Stimulated activated CD8-positive, alpha-beta memory T cell treated with anti-CD3 and anti-CD28 coated beads, Interleukin-12 subunit alpha, Interleukin-12 subunit beta, amount 100 ng/mL, for 1 hour (primary cell): ENCODE measurements around the gene KRTAP4-5.
"Not testable (repeated sequence)": the region's sequence is repeated elsewhere in the genome, so short reads cannot be mapped to it uniquely, and the experiment has no call there.

ENCODE experiments used
- DNase-seq: peaks from one replicate; pipeline ENCODE4 v3.0.0-alpha.2; 2020; ENCODE audit warnings: low read depth

The KRTAP4-5 gene

GRCh38 chr17:41108728-41109386 lies 40.8 kb downstream of the KRTAP4-5 start:
- DNase-seq, result not testable (repeated sequence)

GRCh38 chr17:41107941-41108450 lies 41.6 kb downstream of the KRTAP4-5 start:
- DNase-seq, result no peak

- not testable (repeated sequence) for DNase-seq
These were observed 44.3 kb downstream of the KRTAP4-5 start, which contains the start of gene KRTAP4-9 for GRCh38 chr17:41105347-41105746. Gene KRTAP4-9 (plus strand): TSS chr17:41105389. CDS start chr17:41105389, 0 bp downstream.

GRCh38 chr17:41104386-41105038 lies 45.1 kb downstream of the KRTAP4-5 start:
- not testable (repeated sequence) for DNase-seq

- DNase-seq, result no peak
These were observed 45.7 kb downstream of the KRTAP4-5 start for GRCh38 chr17:41103896-41104295.

GRCh38 chr17:41101586-41102259 lies 47.9 kb downstream of the KRTAP4-5 start, which contains the start of gene KRTAP4-16:
Gene KRTAP4-16 (minus strand): TSS chr17:41102209. CDS start chr17:41102209, 0 bp downstream.
- no peak for DNase-seq

GRCh38 chr17:41099682-41100480 lies 49.7 kb downstream of the KRTAP4-5 start:
- not testable (repeated sequence) for DNase-seq
